HepG2 (cell line): ENCODE results near the gene GRIK5. TPM values are rescaled to one million over a fixed set of nuclear protein-coding genes. Genes with fewer than 3 reads are reported as not detected.
A peak's percentile ranks its signal among the peaks of the same experiment; 100 is the strongest.

Source experiments
- ATAC-seq: fragments of 200-7000 bp; cut with Tn5 transposase; 3 replicates; pipeline ENCODE4 v1.9.1; 2020; ENCODE audit warnings: mild to moderate bottlenecking, moderate library complexity
- BruUV-seq: library from RNA; stranded (reverse); fragments of 400-500 nt; replicated peaks from 2 replicates; lab custom pipeline; 2021; lab: Mats Ljungman, UMichigan
- CTCF ChIA-PET: fragments of 300-600 bp; formaldehyde crosslinking; extraction: SDS; loops from one replicate; lab custom pipeline; 2021; ENCODE audit warnings: low total read pairs, inconsistent platforms, low intra/inter-chr PET ratio; lab: Yijun Ruan, JAX
- POLR2A ChIA-PET: fragments of 350-600 bp; sonication (Branson Sonifier 250); formaldehyde crosslinking; loops from one replicate; lab custom pipeline; 2020; ENCODE audit warnings: antibody characterized with exemption, inconsistent platforms; lab: Yijun Ruan, JAX
- DNase-seq: peaks from one replicate; pipeline ENCODE4 v3.0.0-alpha.2; 2015; ENCODE audit warnings: low spot score
- FAIRE-seq: peaks from 3 replicates; lab custom pipeline; 2011; peaks lifted over from hg19 to GRCh38; lab: Jason Lieb, UNC
- H2AFZ ChIP-seq: one replicate; pipeline ENCODE4 v1.6.1; 2011; ENCODE audit warnings: low read length, inconsistent platforms
- H3K27ac ChIP-seq: fragments of 300-600 bp; 3 replicates; pipeline ENCODE4 v1.8.0; 2011; ENCODE audit warnings: mixed run types, mild to moderate bottlenecking, mixed read lengths, low read length, inconsistent platforms; ENCODE audit not compliant: insufficient read depth; ENCODE audit errors: extremely low read length
- H3K27me3 ChIP-seq, 2 experiments: fragments of 200-600 bp in 1 of 2; 2 replicates in 1 of 2; 3 replicates in 1 of 2; pipeline versions ENCODE4 v1.6.0 to v1.8.0; 2011; ENCODE audit warnings: low read length in 2 of 2, mild to moderate bottlenecking in 2 of 2, moderate library complexity in 2 of 2, inconsistent platforms in 1 of 2; ENCODE audit not compliant: insufficient read depth in 2 of 2, control insufficient read depth in 1 of 2
- H3K36me3 ChIP-seq, 2 experiments: fragments of 200-600 bp in 1 of 2; replicated peaks in 1 of 2; 2 replicates in 1 of 2; 3 replicates in 1 of 2; pipeline versions ENCODE4 v1.5.1 to v1.8.0; 2011; ENCODE audit warnings: low read length in 2 of 2, inconsistent platforms in 1 of 2; ENCODE audit not compliant: insufficient read depth in 2 of 2, control insufficient read depth in 1 of 2
- H3K4me1 ChIP-seq: 2 replicates; pipeline ENCODE4 v1.5.1; 2012; ENCODE audit warnings: low read length, inconsistent platforms; ENCODE audit not compliant: insufficient read depth
- H3K4me2 ChIP-seq: 2 replicates; pipeline ENCODE4 v1.6.0; 2011; ENCODE audit warnings: low read depth, low read length, inconsistent platforms
- H3K4me3 ChIP-seq, 3 experiments: fragments of 200-600 bp in 1 of 3; sonication (generic), shearing (Covaris generic) in 1 of 3; replicated peaks in 1 of 3; 2 replicates each; pipeline ENCODE4 v1.5.1; 2011 to 2016; ENCODE audit warnings: low read length in 3 of 3, inconsistent platforms in 2 of 3, low read depth in 2 of 3, mild to moderate bottlenecking in 2 of 3, control low read depth in 1 of 3, mixed read lengths in 1 of 3; ENCODE audit not compliant: insufficient read depth in 1 of 3
- H3K79me2 ChIP-seq: one replicate; pipeline ENCODE4 v1.6.1; 2011; ENCODE audit warnings: low read length, inconsistent platforms; ENCODE audit not compliant: insufficient read depth
- H3K9ac ChIP-seq: 2 replicates; pipeline ENCODE4 v1.6.0; 2011; ENCODE audit warnings: mild to moderate bottlenecking, low read depth, low read length, inconsistent platforms; ENCODE audit not compliant: insufficient read depth
- H3K9me3 ChIP-seq: 2 replicates; pipeline ENCODE4 v1.5.1; 2012; ENCODE audit warnings: mild to moderate bottlenecking, low read length
- H4K20me1 ChIP-seq: 2 replicates; pipeline ENCODE4 v1.6.0; 2011; ENCODE audit warnings: inconsistent platforms, mild to moderate bottlenecking, low read length, moderate library complexity; ENCODE audit not compliant: insufficient read depth
- ARNT2 ChIP-seq: sonication (generic); formaldehyde crosslinking; IDR thresholded peaks from 2 replicates; pipeline ENCODE4 v1.8.0; 2022; ENCODE audit warnings: mild to moderate bottlenecking, low read depth, missing genetic modification reagents, moderate library complexity
- HES4 ChIP-seq: sonication (generic); formaldehyde crosslinking; IDR thresholded peaks from 2 replicates; pipeline ENCODE4 v1.9.0; 2021; ENCODE audit warnings: mild to moderate bottlenecking, missing genetic modification reagents, borderline replicate concordance
- HOXA3 ChIP-seq: sonication (generic); formaldehyde crosslinking; IDR thresholded peaks from 2 replicates; pipeline ENCODE4 v1.5.0; 2020; ENCODE audit warnings: missing genetic modification reagents
- JUN ChIP-seq: sonication (generic); formaldehyde crosslinking; IDR thresholded peaks from 2 replicates; pipeline ENCODE4 v1.4.0; 2020; ENCODE audit warnings: mild to moderate bottlenecking, missing genetic modification reagents
- NCOA1 ChIP-seq: sonication (generic); formaldehyde crosslinking; IDR thresholded peaks from 2 replicates; pipeline ENCODE4 v1.9.0; 2021; ENCODE audit warnings: missing genetic modification reagents
- ONECUT2 ChIP-seq: sonication (generic); formaldehyde crosslinking; IDR thresholded peaks from 2 replicates; pipeline ENCODE4 v1.4.0; 2020; ENCODE audit warnings: missing genetic modification reagents
- PHF21A ChIP-seq: sonication (generic); formaldehyde crosslinking; IDR thresholded peaks from 2 replicates; pipeline ENCODE4 v1.5.0; 2020; ENCODE audit warnings: mild to moderate bottlenecking, missing genetic modification reagents
- ZBTB42 ChIP-seq: sonication (generic); formaldehyde crosslinking; IDR thresholded peaks from 2 replicates; pipeline ENCODE4 v1.5.0; 2020; ENCODE audit warnings: mild to moderate bottlenecking, missing genetic modification reagents
- ZFP1 ChIP-seq: IDR thresholded peaks from 2 replicates; pipeline ENCODE4 v1.6.1; 2016
- ZMAT3 ChIP-seq: sonication (generic); formaldehyde crosslinking; conservative IDR thresholded peaks from 2 replicates; pipeline ENCODE4 v1.7.0; 2021; ENCODE audit warnings: missing genetic modification reagents
- ZNF10 ChIP-seq: sonication (generic); formaldehyde crosslinking; IDR thresholded peaks from 2 replicates; pipeline ENCODE4 v1.4.0; 2020; ENCODE audit warnings: mild to moderate bottlenecking, low read depth, missing genetic modification reagents, borderline replicate concordance
- ZNF20 ChIP-seq: sonication (generic); formaldehyde crosslinking; IDR thresholded peaks from 2 replicates; pipeline ENCODE4 v1.4.0; 2020; ENCODE audit warnings: mild to moderate bottlenecking, moderate library complexity, missing genetic modification reagents
- ZNF451 ChIP-seq: sonication (generic); formaldehyde crosslinking; IDR thresholded peaks from 2 replicates; pipeline ENCODE4 v1.5.0; 2020; ENCODE audit warnings: mild to moderate bottlenecking, missing genetic modification reagents
- ZNF558 ChIP-seq: sonication (generic); formaldehyde crosslinking; IDR thresholded peaks from 2 replicates; pipeline ENCODE4 v1.9.0; 2022; ENCODE audit warnings: mild to moderate bottlenecking, missing genetic modification reagents, borderline replicate concordance
- WGBS: methylation state at CpG from one replicate; pipeline ENCODE4 v1.1.6; 2017; ENCODE audit warnings: low lambda C conversion rate; 5-methylcytosine and 5-hydroxymethylcytosine counted together
- in situ Hi-C: cut with HindIII; loops from 2 replicates; pipeline ENCODE4 v1.10.0; 2017; ENCODE audit warnings: low pct_unique_long_range_greater_than_20kb; ENCODE audit not compliant: extremely low pct_ligation_motif_present
- intact Hi-C: fragments of 100-400 bp; cut with micrococcal nuclease; formaldehyde crosslinking; loops from one replicate; pipeline ENCODE4 v1.10.0; 2022; ENCODE audit not compliant: unreplicated experiment
- polyA plus RNA-seq, 8 experiments: library from polyadenylated mRNA; depleted of rRNA in 3 of 8; stranded (reverse) in 7 of 8; unstranded in 1 of 8; fragments of >200 nt; fragmentation: Illumina TruSeq in 4 of 8; extraction: Trizol in 4 of 8; gene quantifications; 2 replicates each; pipeline versions ENCODE4 v1.2.1 to v1.2.3, GENCODE V29; 2011 to 2016; ENCODE audit warnings: low read depth in 4 of 8, missing spikeins in 1 of 8, mixed read lengths in 1 of 8; ENCODE audit not compliant: insufficient read depth in 1 of 8
- total RNA-seq, 5 experiments: library from RNA; depleted of rRNA; stranded (reverse); fragments of >200 nt; fragmentation: Illumina TruSeq; extraction: Trizol; gene quantifications; 2 replicates each; pipeline ENCODE4 v1.2.3, GENCODE V29; 2016; ENCODE audit warnings: low read depth in 1 of 5
- TF ChIP-seq, protein P1 (sequence below): IDR thresholded peaks from 2 replicates; pipeline ENCODE4 v1.6.1; 2016; ENCODE audit warnings: low read depth, control low read depth
- TF ChIP-seq, protein P2 (sequence below): sonication (generic); formaldehyde crosslinking; IDR thresholded peaks from 2 replicates; pipeline ENCODE4 v1.5.0; 2020; ENCODE audit warnings: missing genetic modification reagents
- TF ChIP-seq, protein P3 (sequence below): sonication (generic); formaldehyde crosslinking; IDR thresholded peaks from 2 replicates; pipeline ENCODE4 v1.4.0; 2020; ENCODE audit warnings: mild to moderate bottlenecking, missing genetic modification reagents
- TF ChIP-seq, protein P4 (sequence below): sonication (generic); formaldehyde crosslinking; IDR thresholded peaks from 2 replicates; pipeline ENCODE4 v1.5.0; 2020; ENCODE audit warnings: mild to moderate bottlenecking, missing genetic modification reagents
- TF ChIP-seq, protein P5 (sequence below): sonication (generic); formaldehyde crosslinking; IDR thresholded peaks from 2 replicates; pipeline ENCODE4 v1.4.0; 2020; ENCODE audit warnings: missing genetic modification reagents

Gene GRIK5
- total and polyA plus RNA-seq, 2 of the 13 experiments (the other 11 are each of a cell fraction or from before 2014, with no cell fraction given) = not detected

DNA sequence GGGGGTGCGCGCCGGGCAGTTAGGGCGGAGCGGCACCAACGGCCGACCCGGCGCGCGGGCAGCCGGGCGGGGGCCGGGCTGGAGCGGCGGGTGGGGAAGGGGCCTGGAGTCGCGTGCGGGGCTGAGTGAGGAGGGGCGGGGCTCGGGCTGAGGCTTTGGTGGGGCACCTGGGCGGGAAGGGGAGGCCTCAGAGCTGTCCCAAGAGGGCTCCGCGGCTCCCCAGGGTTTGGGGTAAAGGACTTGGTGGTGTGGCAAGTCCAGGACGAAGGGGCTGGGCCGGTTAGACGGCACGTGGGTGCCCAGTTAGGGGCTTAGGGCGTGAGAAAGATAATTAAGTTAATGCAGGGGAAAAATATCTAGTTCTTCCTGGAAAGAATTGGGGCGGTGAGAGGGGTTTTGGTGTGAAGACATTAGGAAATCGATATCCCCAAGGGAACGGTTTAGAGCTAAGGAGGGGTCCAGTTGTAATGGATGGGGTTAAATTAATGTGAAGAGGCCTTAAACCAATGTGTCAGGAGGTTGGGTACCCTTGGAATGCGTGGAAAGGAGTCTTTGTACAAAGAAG, 6.5 kb upstream of the GRIK5 start:
- H3K4me2 ChIP-seq = peak overlapping the region; percentile 85
- H2AFZ ChIP-seq = no peak overlapping the region
- BruUV-seq = no TSS peak
- no peaks in the 10 kb centered on the region; a peak in 1 of 5 replicates for H3K27me3 ChIP-seq
- peak overlapping the region; percentile 62 for H3K27ac ChIP-seq
- in situ Hi-C loops = no loop called here
- 1% methylated on average over 13 of the region's 33 CpGs for WGBS
- H3K4me3 ChIP-seq = peak overlapping the region; percentile 88 to 96 (median 93)
- intact Hi-C loops = no loop called here
- H3K4me1 ChIP-seq = peaks cover 32% of the 10 kb centered on the region
- POLR2A ChIA-PET = interaction anchor here (0.6 to 1.5 kb wide), 11 partner anchors 10 to 1070 kb away, joined by 3 to 8 read pairs (median 4); partner anchors contain the start of genes GSK3A and RPS19
- no peak for ATAC-seq
- H4K20me1 ChIP-seq = peaks cover 18% of the 10 kb centered on the region
- no peak for DNase-seq
- peaks cover 24 to 26% of the 10 kb centered on the region in 2 experiments; a peak in 4 of 5 replicates for H3K36me3 ChIP-seq
- peaks cover 22% of the 10 kb centered on the region for H3K79me2 ChIP-seq
- peak overlapping the region; percentile 93 for H3K9ac ChIP-seq
- FAIRE-seq = no peak
- CTCF ChIA-PET = no interaction called here
- no peaks in the 10 kb centered on the region for H3K9me3 ChIP-seq
- TF ChIP-seq, protein P1, sequence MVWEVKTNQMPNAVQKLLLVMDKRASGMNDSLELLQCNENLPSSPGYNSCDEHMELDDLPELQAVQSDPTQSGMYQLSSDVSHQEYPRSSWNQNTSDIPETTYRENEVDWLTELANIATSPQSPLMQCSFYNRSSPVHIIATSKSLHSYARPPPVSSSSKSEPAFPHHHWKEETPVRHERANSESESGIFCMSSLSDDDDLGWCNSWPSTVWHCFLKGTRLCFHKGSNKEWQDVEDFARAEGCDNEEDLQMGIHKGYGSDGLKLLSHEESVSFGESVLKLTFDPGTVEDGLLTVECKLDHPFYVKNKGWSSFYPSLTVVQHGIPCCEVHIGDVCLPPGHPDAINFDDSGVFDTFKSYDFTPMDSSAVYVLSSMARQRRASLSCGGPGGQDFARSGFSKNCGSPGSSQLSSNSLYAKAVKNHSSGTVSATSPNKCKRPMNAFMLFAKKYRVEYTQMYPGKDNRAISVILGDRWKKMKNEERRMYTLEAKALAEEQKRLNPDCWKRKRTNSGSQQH (CRISPR knock-in tag) = no peak
- TF ChIP-seq ZNF10 (CRISPR knock-in tag) (no peak), ARNT2 (CRISPR knock-in tag) (0 out of 2 replicates have a peak, but pooled peaks have one; percentile 32), ZFP1 (CRISPR knock-in tag) (no peak), NCOA1 (no peak), ZBTB42 (CRISPR knock-in tag) (no peak), ONECUT2 (CRISPR knock-in tag) (peak; percentile 60; the same call in 1 of the 2 replicates), ZNF20 (CRISPR knock-in tag) (no peak), PHF21A (0 out of 2 replicates have a peak, but pooled peaks have one; percentile 13), JUN (no peak), HES4 (CRISPR knock-in tag) (peak; percentile 61; the same call in 1 of the 2 replicates), ZMAT3 (CRISPR knock-in tag) (0 out of 2 replicates have a peak, but pooled peaks have one; percentile 5), HOXA3 (CRISPR knock-in tag) (no peak), ZNF558 (CRISPR knock-in tag) (0 out of 2 replicates have a peak, but pooled peaks have one; percentile 14), ZNF451 (CRISPR knock-in tag) (no peak)
- TF ChIP-seq, protein P2, sequence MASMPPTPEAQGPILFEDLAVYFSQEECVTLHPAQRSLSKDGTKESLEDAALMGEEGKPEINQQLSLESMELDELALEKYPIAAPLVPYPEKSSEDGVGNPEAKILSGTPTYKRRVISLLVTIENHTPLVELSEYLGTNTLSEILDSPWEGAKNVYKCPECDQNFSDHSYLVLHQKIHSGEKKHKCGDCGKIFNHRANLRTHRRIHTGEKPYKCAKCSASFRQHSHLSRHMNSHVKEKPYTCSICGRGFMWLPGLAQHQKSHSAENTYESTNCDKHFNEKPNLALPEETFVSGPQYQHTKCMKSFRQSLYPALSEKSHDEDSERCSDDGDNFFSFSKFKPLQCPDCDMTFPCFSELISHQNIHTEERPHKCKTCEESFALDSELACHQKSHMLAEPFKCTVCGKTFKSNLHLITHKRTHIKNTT (CRISPR knock-in tag) = no peak
- TF ChIP-seq, protein P3, sequence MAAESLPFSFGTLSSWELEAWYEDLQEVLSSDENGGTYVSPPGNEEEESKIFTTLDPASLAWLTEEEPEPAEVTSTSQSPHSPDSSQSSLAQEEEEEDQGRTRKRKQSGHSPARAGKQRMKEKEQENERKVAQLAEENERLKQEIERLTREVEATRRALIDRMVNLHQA = no peak
- TF ChIP-seq, protein P4, sequence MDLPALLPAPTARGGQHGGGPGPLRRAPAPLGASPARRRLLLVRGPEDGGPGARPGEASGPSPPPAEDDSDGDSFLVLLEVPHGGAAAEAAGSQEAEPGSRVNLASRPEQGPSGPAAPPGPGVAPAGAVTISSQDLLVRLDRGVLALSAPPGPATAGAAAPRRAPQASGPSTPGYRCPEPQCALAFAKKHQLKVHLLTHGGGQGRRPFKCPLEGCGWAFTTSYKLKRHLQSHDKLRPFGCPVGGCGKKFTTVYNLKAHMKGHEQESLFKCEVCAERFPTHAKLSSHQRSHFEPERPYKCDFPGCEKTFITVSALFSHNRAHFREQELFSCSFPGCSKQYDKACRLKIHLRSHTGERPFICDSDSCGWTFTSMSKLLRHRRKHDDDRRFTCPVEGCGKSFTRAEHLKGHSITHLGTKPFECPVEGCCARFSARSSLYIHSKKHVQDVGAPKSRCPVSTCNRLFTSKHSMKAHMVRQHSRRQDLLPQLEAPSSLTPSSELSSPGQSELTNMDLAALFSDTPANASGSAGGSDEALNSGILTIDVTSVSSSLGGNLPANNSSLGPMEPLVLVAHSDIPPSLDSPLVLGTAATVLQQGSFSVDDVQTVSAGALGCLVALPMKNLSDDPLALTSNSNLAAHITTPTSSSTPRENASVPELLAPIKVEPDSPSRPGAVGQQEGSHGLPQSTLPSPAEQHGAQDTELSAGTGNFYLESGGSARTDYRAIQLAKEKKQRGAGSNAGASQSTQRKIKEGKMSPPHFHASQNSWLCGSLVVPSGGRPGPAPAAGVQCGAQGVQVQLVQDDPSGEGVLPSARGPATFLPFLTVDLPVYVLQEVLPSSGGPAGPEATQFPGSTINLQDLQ = peak; percentile 62; the same call in 1 of the 2 replicates
- TF ChIP-seq, protein P5, sequence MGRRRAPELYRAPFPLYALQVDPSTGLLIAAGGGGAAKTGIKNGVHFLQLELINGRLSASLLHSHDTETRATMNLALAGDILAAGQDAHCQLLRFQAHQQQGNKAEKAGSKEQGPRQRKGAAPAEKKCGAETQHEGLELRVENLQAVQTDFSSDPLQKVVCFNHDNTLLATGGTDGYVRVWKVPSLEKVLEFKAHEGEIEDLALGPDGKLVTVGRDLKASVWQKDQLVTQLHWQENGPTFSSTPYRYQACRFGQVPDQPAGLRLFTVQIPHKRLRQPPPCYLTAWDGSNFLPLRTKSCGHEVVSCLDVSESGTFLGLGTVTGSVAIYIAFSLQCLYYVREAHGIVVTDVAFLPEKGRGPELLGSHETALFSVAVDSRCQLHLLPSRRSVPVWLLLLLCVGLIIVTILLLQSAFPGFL (CRISPR knock-in tag) = no peak
